Hypothalamus (tissue), 51 donors: ENCODE measurements around the gene SNAI3.

Source experiments
- DNase-seq, 51 donors: peaks; one replicate each; lab custom pipeline; 2025; lab: John Stamatoyannopoulos, UW

SNAI3 gene

GRCh38 chr16:88721815-88722755 lies 35.8 kb upstream of the SNAI3 start:
- DNase-seq, result no peak

GRCh38 chr16:88721236-88721635 lies 34.9 kb upstream of the SNAI3 start:
- DNase-seq, result no peak

GRCh38 chr16:88720396-88720970 lies 34.2 kb upstream of the SNAI3 start:
- no peak for DNase-seq

- no peak for DNase-seq
Observed at GRCh38 chr16:88719933-88720296, 33.6 kb upstream of the SNAI3 start.

- DNase-seq, result peak in 50 of 51 donors; percentile 17 to 95 (median 79)
Observed at GRCh38 chr16:88719267-88719932, 33.1 kb upstream of the SNAI3 start.

- DNase-seq, result no peak
Observed at GRCh38 chr16:88718178-88718577, 31.9 kb upstream of the SNAI3 start.

- DNase-seq, result no peak
Observed at GRCh38 chr16:88716601-88717001, 30.3 kb upstream of the SNAI3 start.

GRCh38 chr16:88716201-88716600 lies 29.9 kb upstream of the SNAI3 start:
- no peak for DNase-seq

- DNase-seq, result no peak
Observed at GRCh38 chr16:88715312-88716190, 29.2 kb upstream of the SNAI3 start.

- no peak for DNase-seq
Observed at GRCh38 chr16:88714420-88715302, 28.4 kb upstream of the SNAI3 start.

- DNase-seq, result no peak
Observed at GRCh38 chr16:88713568-88714419, 27.5 kb upstream of the SNAI3 start.

- no peak for DNase-seq
Observed at GRCh38 chr16:88713054-88713453, 26.7 kb upstream of the SNAI3 start.

GRCh38 chr16:88712362-88712979 lies 26.2 kb upstream of the SNAI3 start:
- no peak for DNase-seq

- DNase-seq, result no peak
Observed at GRCh38 chr16:88711750-88712340, 25.5 kb upstream of the SNAI3 start.

GRCh38 chr16:88710556-88710955 lies 24.2 kb upstream of the SNAI3 start:
- no peak for DNase-seq

GRCh38 chr16:88706965-88707826 lies 20.9 kb upstream of the SNAI3 start:
- no peak for DNase-seq
